GM23248 (cell line): Measurements from ENCODE around the gene ANKRD16.

ENCODE experiments used
- EZH2 ChIP-seq: fragments of 200-600 bp; sonication (generic); IDR thresholded peaks from 2 replicates; pipeline ENCODE4 v1.6.1; 2018; ENCODE audit warnings: antibody characterized with exemption, mild to moderate bottlenecking; ENCODE audit not compliant: insufficient read depth, poor library complexity, severe bottlenecking
- EZH2phosphoT487 ChIP-seq: fragments of 200-600 bp; sonication (generic); IDR thresholded peaks from 2 replicates; pipeline ENCODE4 v1.6.1; 2018; ENCODE audit warnings: antibody characterized with exemption, moderate library complexity, mild to moderate bottlenecking, low read depth; ENCODE audit not compliant: insufficient read depth

GRCh38 chr10:5869156-5869555, 20.5 kb downstream of the ANKRD16 start:
- TF ChIP-seq EZH2phosphoT487 (no peak), EZH2 (no peak)
